ENCODE data around the gene SRGAP3.

Gene SRGAP3

GRCh38 chr3:9045371-9045770 lies 204.1 kb downstream of the SRGAP3 start:
- TF ChIP-seq TAF1 (IDR thresholded peaks at IDR 0.05; ENCODE audit: low read depth): no peak
- TF ChIP-seq TCF12 (IDR thresholded peaks at IDR 0.05; ENCODE audit: low read depth): no peak
- no peak for TF ChIP-seq REST (IDR thresholded peaks at IDR 0.05; ENCODE audit: low read depth)

GRCh38 chr3:9043063-9043462 lies 206.4 kb downstream of the SRGAP3 start:
- TF ChIP-seq NFIC (IDR thresholded peaks at IDR 0.05) (no peak), TCF12 (IDR thresholded peaks at IDR 0.05; ENCODE audit: low read depth) (no peak), TAF1 (IDR thresholded peaks at IDR 0.05; ENCODE audit: low read depth) (no peak), EP300 (IDR thresholded peaks at IDR 0.05; ENCODE audit: borderline replicate concordance) (no peak), FOXM1 (IDR thresholded peaks at IDR 0.05; ENCODE audit: borderline replicate concordance, low read depth) (no peak), CEBPB (IDR thresholded peaks at IDR 0.05) (no peak), USF1 (IDR thresholded peaks at IDR 0.05) (no peak), TEAD4 (IDR thresholded peaks at IDR 0.05) (no peak), REST (IDR thresholded peaks at IDR 0.05; ENCODE audit: low read depth) (no peak), EGR1 (IDR thresholded peaks at IDR 0.05) (no peak), YY1 (IDR thresholded peaks at IDR 0.05; ENCODE audit: low read depth) (no peak), RAD21 (IDR thresholded peaks at IDR 0.05; ENCODE audit: low read depth) (no peak), ZBTB7A (IDR thresholded peaks at IDR 0.05; ENCODE audit: low read depth) (no peak), CREB1 (IDR thresholded peaks at IDR 0.05; ENCODE audit: low read depth) (no peak), MAX (IDR thresholded peaks at IDR 0.05) (no peak)

GRCh38 chr3:9041626-9042025 lies 207.8 kb downstream of the SRGAP3 start:
- no peak for TF ChIP-seq YY1 (IDR thresholded peaks at IDR 0.05; ENCODE audit: low read depth)
- TF ChIP-seq RAD21 (IDR thresholded peaks at IDR 0.05; ENCODE audit: low read depth): no peak

GRCh38 chr3:9040996-9041395 lies 208.4 kb downstream of the SRGAP3 start:
- no peak for TF ChIP-seq EP300 (IDR thresholded peaks at IDR 0.05; ENCODE audit: borderline replicate concordance)
- TF ChIP-seq REST (IDR thresholded peaks at IDR 0.05; ENCODE audit: low read depth): no peak

GRCh38 chr3:9037144-9037711 lies 212.2 kb downstream of the SRGAP3 start:
- TF ChIP-seq EP300 (IDR thresholded peaks at IDR 0.05; ENCODE audit: borderline replicate concordance): no peak
- TF ChIP-seq REST (IDR thresholded peaks at IDR 0.05; ENCODE audit: low read depth): no peak
- no peak for TF ChIP-seq TAF1 (IDR thresholded peaks at IDR 0.05; ENCODE audit: low read depth)
- TF ChIP-seq TCF12 (IDR thresholded peaks at IDR 0.05; ENCODE audit: low read depth): no peak
- TF ChIP-seq TEAD4 (IDR thresholded peaks at IDR 0.05): no peak
